CD4-positive, alpha-beta T cell treated with Interleukin-6 for 4 hours (primary cell): Measurements from ENCODE around the gene QRICH1.
A peak's percentile ranks its signal among the peaks of the same experiment; 100 is the strongest.

Source experiments
- DNase-seq: peaks from one replicate; pipeline ENCODE4 v3.0.0-alpha.2; 2020; ENCODE audit warnings: mixed read lengths

Gene QRICH1

GRCh38 chr3:49029563-49029884 lies 64.3 kb downstream of the QRICH1 start:
- no peak for DNase-seq

- DNase-seq, result peak; percentile 95
Measured at GRCh38 chr3:49028673-49029562, 65.0 kb downstream of the QRICH1 start, which contains the start of gene IMPDH2. Gene IMPDH2 (minus strand): TSS chr3:49029398. CDS start chr3:49029350, 48 bp downstream.

DNA sequence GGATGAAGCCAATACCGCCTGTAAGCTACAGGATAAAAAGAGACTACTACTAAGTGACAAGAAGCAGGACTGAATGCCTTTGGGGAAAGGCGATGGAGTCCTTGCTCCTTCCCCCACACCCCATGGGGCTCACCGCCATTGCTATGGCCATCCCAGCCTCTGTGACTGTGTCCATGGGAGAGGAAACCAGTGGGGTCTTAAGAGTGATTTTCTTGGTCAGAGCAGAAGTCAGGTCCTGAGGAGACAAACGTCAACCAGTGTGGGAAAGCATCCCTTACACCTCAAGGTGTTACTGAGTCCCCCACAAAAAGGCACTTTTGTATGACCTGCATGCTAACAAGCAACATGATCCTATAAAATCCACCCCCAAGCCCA lies 65.6 kb downstream of the QRICH1 start:
- DNase-seq, result no peak

DNA sequence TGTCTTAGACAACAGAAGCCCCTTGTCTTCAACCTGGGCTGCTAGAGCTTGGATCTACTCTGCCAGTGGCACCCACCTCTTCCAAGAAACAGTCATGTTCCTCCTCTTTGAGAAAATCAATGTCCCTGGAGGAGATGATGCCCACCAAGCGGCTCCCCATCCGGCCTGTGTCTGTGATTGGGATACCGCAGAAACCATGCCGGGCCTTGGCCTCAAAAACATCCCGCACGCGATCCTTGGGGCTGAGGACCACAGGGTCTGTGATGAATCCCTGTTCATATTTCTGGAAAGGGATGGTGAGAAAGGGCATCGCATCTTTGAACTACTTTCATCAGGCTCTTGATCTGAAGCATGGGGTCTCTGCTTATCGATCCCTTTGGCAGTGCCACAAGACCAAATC lies 66.2 kb downstream of the QRICH1 start:
- no peak for DNase-seq

DNA sequence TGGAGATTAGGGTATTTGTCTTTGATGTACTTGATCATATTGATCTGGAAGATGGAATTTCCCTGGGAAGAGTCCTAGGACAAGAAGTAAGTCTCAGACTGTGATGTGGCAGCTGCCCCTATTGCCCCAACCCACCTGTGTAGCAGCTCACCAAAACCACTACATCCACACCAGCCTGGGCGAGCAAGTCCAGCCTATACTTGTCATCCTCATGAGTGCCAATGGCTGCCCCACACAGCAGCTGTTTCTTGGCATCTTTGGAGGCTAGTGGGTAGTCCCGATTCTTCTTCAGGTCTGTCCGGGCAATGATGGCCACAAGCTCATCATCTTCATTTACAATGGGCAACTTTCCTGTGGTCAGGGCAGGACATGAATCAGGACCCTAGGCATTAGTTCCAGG lies 67.3 kb downstream of the QRICH1 start:
- no peak for DNase-seq

- DNase-seq, result no peak
Measured at GRCh38 chr3:49025793-49026520, 67.9 kb downstream of the QRICH1 start.

GRCh38 chr3:49025005-49025792 lies 68.7 kb downstream of the QRICH1 start:
- DNase-seq, result no peak

GRCh38 chr3:49024449-49024848 lies 69.4 kb downstream of the QRICH1 start:
- DNase-seq, result no peak

DNA sequence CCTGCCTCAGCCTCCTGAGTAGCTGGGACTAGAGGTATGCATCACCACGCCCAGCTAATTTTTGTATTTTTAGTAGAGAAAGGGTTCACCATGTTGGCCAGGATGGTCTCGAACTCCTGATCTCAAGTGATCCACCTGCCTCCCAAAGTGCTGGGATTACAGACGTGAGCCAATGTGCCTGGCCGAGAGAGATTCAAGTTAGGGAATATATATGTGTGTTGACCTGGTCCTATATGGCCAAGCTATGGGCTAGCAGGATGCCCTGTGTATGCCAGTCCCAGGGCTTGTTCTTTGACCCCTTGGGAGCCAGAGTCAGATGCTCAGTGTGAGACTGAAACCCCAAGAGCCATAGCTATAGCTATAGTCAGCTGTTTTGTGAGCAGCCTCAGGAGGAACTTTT lies 70.1 kb downstream of the QRICH1 start:
- DNase-seq, result no peak

DNA sequence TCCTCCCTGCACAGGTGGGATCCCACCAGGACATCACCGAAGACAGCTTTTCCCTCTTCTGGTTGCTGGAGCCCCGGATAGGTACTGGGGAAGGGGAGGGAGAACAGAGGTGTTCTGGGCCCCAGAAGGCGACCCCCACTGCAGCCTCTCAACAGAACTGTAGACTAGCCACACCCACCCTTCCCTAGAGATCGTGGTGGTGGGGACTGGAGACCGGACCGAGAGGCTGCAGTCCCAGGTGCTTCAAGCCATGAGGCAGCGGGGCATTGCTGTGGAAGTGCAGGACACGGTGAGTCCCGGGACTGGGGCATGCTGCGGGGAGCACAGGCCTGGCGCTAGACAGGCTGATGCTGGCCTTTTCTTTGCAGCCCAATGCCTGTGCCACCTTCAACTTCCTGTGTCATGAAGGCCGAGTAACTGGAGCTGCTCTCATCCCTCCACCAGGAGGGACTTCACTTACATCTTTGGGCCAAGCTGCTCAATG lies 71.1 kb downstream of the QRICH1 start:
- peak; percentile 1 for DNase-seq

DNA sequence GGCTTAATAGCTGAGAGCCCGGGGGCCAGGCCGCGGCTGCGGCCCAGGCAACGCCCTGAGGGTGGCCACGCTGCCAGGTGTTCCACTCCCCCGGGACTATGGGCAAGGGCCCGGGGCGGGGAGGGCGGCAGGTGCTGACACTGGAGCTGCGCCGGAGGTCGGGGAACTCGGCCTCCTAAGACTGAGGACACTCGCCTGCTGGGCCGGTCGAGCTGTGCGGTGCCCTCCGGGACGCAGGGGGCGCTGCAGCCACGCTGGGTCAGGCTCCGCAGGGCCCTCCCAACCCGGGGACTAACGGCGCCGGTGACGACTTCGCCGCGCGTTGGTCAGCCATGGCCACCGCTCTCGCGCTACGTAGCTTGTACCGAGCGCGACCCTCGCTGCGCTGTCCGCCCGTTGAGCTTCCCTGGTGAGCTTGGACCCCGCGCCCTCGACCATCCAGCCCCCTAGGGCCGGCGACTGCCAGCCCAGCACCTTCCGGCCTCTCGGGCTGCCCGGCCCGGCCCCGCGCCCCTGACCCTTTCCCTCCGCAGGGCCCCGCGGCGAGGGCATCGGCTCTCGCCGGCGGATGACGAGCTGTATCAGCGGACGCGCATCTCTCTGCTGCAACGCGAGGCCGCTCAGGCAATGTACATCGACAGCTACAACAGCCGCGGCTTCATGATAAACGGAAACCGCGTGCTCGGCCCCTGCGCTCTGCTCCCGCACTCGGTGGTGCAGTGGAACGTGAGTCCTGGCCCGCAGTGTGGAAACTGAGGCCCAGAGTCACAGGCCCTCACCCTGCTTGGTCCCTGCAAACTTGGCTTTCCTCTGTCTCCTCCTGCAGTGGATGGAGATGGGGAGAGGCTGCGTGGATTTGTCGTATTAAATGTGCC lies 71.8 kb downstream of the QRICH1 start, which contains the start of gene NDUFAF3:
TSS of gene NDUFAF3 (plus strand) at position 309 of the 875 bp plus-strand sequence. CDS start at position 333, 24 bp downstream.
- DNase-seq, result peak; percentile 92

DNA sequence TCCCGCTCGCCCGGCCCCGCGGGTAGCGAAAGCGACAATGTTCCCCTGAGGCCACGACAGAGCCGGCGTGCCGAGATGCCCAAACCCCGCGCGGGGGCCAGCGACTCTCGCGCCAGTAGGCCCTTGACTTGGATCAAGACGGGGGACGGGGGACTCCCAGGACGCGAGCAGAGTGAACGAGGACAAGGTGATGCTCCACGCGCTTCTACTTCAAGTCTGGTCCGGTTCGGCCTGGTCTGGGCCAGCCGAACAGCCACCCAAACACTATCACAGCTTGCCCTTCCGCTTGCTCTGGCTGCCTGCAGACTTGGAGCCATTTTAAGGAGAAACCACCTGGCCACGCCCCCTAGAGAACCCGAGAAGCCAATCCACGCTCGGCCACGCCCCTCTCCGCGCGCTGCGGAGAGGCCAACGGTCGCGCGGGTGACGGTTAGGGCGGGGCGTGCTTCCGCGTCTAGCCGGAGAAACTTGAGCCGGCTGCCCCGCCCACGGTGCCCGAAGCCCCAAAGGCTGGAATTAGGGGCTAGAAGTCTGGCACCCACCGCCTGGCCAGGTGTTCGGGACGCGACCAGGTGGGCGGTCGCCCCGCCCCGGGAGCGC lies 72.6 kb downstream of the QRICH1 start:
- DNase-seq, result peak; percentile 100

DNA sequence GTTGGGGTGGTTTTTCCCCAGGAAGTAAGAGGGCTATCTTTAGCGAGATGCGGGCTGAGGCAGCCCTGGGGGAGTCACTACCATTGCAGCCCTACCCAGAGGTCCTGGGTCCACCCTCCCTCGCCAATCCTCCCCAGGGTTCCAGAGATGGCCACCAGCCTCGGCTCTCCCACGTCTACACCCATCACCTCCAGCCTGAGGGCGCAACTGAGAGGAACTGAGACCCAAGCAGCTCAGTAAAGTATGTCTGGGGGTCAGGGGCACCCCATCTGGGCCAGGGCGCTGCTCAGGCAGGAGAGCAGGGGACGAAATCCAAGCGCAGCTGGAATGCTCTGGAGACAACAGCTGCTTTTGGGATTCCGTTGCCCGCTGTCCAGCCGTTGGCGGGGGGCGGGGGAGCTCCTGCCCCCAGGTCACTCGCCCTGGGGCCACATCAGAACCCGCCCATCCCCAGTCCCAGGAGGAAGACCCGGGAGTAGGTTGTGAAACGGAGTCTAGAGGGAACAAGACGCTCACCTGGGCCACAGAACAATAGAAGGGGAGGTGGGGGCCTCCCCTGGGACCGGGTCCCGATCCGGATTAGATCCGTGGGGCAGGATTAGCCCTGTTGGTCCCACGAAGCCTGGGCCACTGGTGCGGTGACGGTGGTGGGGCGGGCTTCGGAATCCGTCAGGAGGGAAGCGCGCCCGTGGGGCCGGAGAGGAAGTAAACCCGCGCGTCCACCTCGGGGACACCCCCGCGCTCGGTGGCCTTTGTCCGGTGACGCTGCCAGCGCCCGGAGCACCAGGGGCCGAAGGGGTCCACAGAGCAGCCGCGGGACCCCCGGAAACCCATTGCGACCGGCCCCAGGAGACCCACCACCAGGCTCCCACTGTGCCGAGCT lies 73.3 kb downstream of the QRICH1 start:
- DNase-seq, result peak; percentile 32

GRCh38 chr3:49019941-49020329 lies 73.9 kb downstream of the QRICH1 start:
- DNase-seq, result no peak

- no peak for DNase-seq
Measured at GRCh38 chr3:49018707-49019006, 75.2 kb downstream of the QRICH1 start.

- DNase-seq, result peak; percentile 56
Measured at GRCh38 chr3:49017971-49018706, 75.7 kb downstream of the QRICH1 start, which contains the start of gene DALRD3. Gene DALRD3 (minus strand): TSS chr3:49018580. CDS start chr3:49018564, 16 bp downstream.

GRCh38 chr3:49017229-49017970 lies 76.5 kb downstream of the QRICH1 start:
- no peak for DNase-seq

- no peak for DNase-seq
Measured at GRCh38 chr3:49016414-49017228, 77.2 kb downstream of the QRICH1 start.
